Right ventricle myocardium superior (tissue), 1 donor: ENCODE data around the gene CST7. TPM values are rescaled to one million over a fixed set of nuclear protein-coding genes. Genes with fewer than 3 reads are reported as not detected.
"Not testable (repeated sequence)": the region's sequence is repeated elsewhere in the genome, so short reads cannot be mapped to it uniquely, and the experiment has no call there.

Experiments
- ATAC-seq: fragments of 200-7000 bp; cut with Tn5 transposase; one replicate; pipeline ENCODE4 v1.9.1; 2020; ENCODE audit warnings: mild to moderate bottlenecking; ENCODE audit not compliant: poor library complexity
- DNase-seq: peaks from one replicate; pipeline ENCODE4 v3.0.0-alpha.2; 2020
- intact Hi-C: fragments of 100-400 bp; cut with DNase I; formaldehyde crosslinking; loops from one replicate; pipeline ENCODE4 v1.11.2; 2022
- total RNA-seq: library from RNA; stranded (reverse); fragmentation: NEBNext Ultra II Directional; extraction: Animal tissue kit (Norgen Biotek cat#: 25700); gene quantifications from one replicate; pipeline ENCODE4 v1.2.1, GENCODE V29; 2021
- donor health status: DM: no; HTN: yes; CAD: no; lungs with severe emphysema.

The CST7 gene
- total RNA-seq, 1 donor from 2014 or later = 0.48 TPM

- ATAC-seq (peak; percentile 22), DNase-seq (no peak)
- intact Hi-C loops = loop anchor here (1.0 to 5.0 kb wide), 3 partner anchors 72 to 199 kb away; no protein-coding TSS in a partner anchor
Observed at GRCh38 chr20:24993337-24994185, 44.5 kb downstream of the CST7 start.

- intact Hi-C loops = loop anchor here (2.0 to 5.0 kb wide), 2 partner anchors 185 to 198 kb away; no protein-coding TSS in a partner anchor
- ATAC-seq (no peak), DNase-seq (no peak)
Observed at GRCh38 chr20:24994186-24994465, 45.1 kb downstream of the CST7 start.

GRCh38 chr20:24994470-24995368 lies 45.6 kb downstream of the CST7 start:
- DNase-seq (peak; percentile 88), ATAC-seq (peak; percentile 69)
- intact Hi-C loops = loop anchor here (2.0 to 5.0 kb wide), 2 partner anchors 184 to 198 kb away; no protein-coding TSS in a partner anchor

- intact Hi-C loops = loop anchor here (2.0 kb wide), 1 partner anchor 183 kb away; no protein-coding TSS in a partner anchor
- DNase-seq = no peak
- ATAC-seq = no peak
Observed at GRCh38 chr20:24995741-24996448, 46.8 kb downstream of the CST7 start.

GRCh38 chr20:24996449-24997377 lies 47.6 kb downstream of the CST7 start:
- DNase-seq (no peak), ATAC-seq (no peak)
- intact Hi-C loops = no loop called here

- DNase-seq (no peak), ATAC-seq (no peak)
- intact Hi-C loops = no loop called here
Observed at GRCh38 chr20:24998121-24998520, 49.1 kb downstream of the CST7 start.

- no peak for DNase-seq
- ATAC-seq = peak; percentile 62
- intact Hi-C loops = no loop called here
Observed at GRCh38 chr20:24998631-24999445, 49.8 kb downstream of the CST7 start.

GRCh38 chr20:24999568-24999967 lies 50.5 kb downstream of the CST7 start:
- intact Hi-C loops = no loop called here
- DNase-seq (no peak), ATAC-seq (no peak)

- ATAC-seq = peak; percentile 67
- intact Hi-C loops = no loop called here
- DNase-seq = peak; percentile 81
Observed at GRCh38 chr20:25000268-25000801, 51.3 kb downstream of the CST7 start.

GRCh38 chr20:25001323-25001722 lies 52.3 kb downstream of the CST7 start:
- ATAC-seq, intact Hi-C loops: not testable (repeated sequence)

GRCh38 chr20:25003002-25003401 lies 53.9 kb downstream of the CST7 start:
- intact Hi-C loops = no loop called here
- no peak for DNase-seq
- ATAC-seq = no peak

More at GRCh38 chr20:25001323-25001722, 52.3 kb downstream of the CST7 start:
- not testable (repeated sequence) for DNase-seq

- intact Hi-C loops = no loop called here
- peak; percentile 60 for ATAC-seq
- DNase-seq = no peak
Observed at GRCh38 chr20:25005220-25005619, 56.2 kb downstream of the CST7 start.

- intact Hi-C loops = no loop called here
- ATAC-seq (no peak), DNase-seq (no peak)
Observed at GRCh38 chr20:25005661-25006060, 56.6 kb downstream of the CST7 start.

- intact Hi-C loops = no loop called here
- DNase-seq (no peak), ATAC-seq (no peak)
Observed at GRCh38 chr20:25006431-25007167, 57.5 kb downstream of the CST7 start.

GRCh38 chr20:25007491-25008305 lies 58.6 kb downstream of the CST7 start:
- DNase-seq (no peak), ATAC-seq (no peak)
- intact Hi-C loops = no loop called here
